Measurements from ENCODE around the gene BRWD1. TPM values are rescaled to one million over a fixed set of nuclear protein-coding genes. Genes with fewer than 3 reads are reported as not detected.

Gene BRWD1
- total RNA-seq, 1 donor from 2014 or later, result 142 TPM

- Histone ChIP-seq H3K9me3 (ENCODE audit: control insufficient read depth in 3 of 3, low read length in 3 of 3) (no peaks in the 10 kb centered on the region), H3K27ac (ENCODE audit: low read depth, low read length) (no peak overlapping the region), H3K36me3 (ENCODE audit: control insufficient read depth in 3 of 3, insufficient read depth in 3 of 3, low read length in 3 of 3) (peaks cover 1 to 18% (median 6%) of the 10 kb centered on the region in 3 donors), H3K9ac (ENCODE audit: low read depth in 1 of 3, low read length in 3 of 3) (no peak overlapping the region), H3K4me1 (ENCODE audit: control insufficient read depth in 3 of 3, insufficient read depth in 3 of 3, low read length in 3 of 3) (no peaks in the 10 kb centered on the region), H3K4me3 (ENCODE audit: low read length in 3 of 3) (no peak overlapping the region), H3K27me3 (ENCODE audit: control insufficient read depth in 3 of 3, insufficient read depth in 3 of 3, low read length in 3 of 3) (no peaks in the 10 kb centered on the region)
Measured at GRCh38 chr21:39216290-39216689, 97.1 kb downstream of the BRWD1 start.

- Histone ChIP-seq H3K4me1 (ENCODE audit: control insufficient read depth in 3 of 3, insufficient read depth in 3 of 3, low read length in 3 of 3) (no peaks in the 10 kb centered on the region), H3K9ac (ENCODE audit: low read depth in 1 of 3, low read length in 3 of 3) (no peak overlapping the region), H3K9me3 (ENCODE audit: control insufficient read depth in 3 of 3, low read length in 3 of 3) (no peaks in the 10 kb centered on the region), H3K4me3 (ENCODE audit: low read length in 3 of 3) (no peak overlapping the region), H3K36me3 (ENCODE audit: control insufficient read depth in 3 of 3, insufficient read depth in 3 of 3, low read length in 3 of 3) (peaks cover 4 to 25% (median 17%) of the 10 kb centered on the region in 3 donors), H3K27ac (ENCODE audit: low read depth, low read length) (no peak overlapping the region), H3K27me3 (ENCODE audit: control insufficient read depth in 3 of 3, insufficient read depth in 3 of 3, low read length in 3 of 3) (no peaks in the 10 kb centered on the region)
Measured at GRCh38 chr21:39215078-39215477, 98.4 kb downstream of the BRWD1 start.

GRCh38 chr21:39209334-39209688 lies 104.1 kb downstream of the BRWD1 start:
- no peak overlapping the region for H3K4me3 ChIP-seq (ENCODE audit: low read length in 3 of 3)
- no peaks in the 10 kb centered on the region for H3K9me3 ChIP-seq (ENCODE audit: control insufficient read depth in 3 of 3, low read length in 3 of 3)
- H3K27me3 ChIP-seq (ENCODE audit: control insufficient read depth in 3 of 3, insufficient read depth in 3 of 3, low read length in 3 of 3), result no peaks in the 10 kb centered on the region
- H3K36me3 ChIP-seq (ENCODE audit: control insufficient read depth in 3 of 3, insufficient read depth in 3 of 3, low read length in 3 of 3), result peaks cover 21 to 42% (median 32%) of the 10 kb centered on the region in 3 donors
- H3K27ac ChIP-seq (ENCODE audit: low read depth, low read length), result no peak overlapping the region
- H3K4me1 ChIP-seq (ENCODE audit: control insufficient read depth in 3 of 3, insufficient read depth in 3 of 3, low read length in 3 of 3), result no peaks in the 10 kb centered on the region
- H3K9ac ChIP-seq (ENCODE audit: low read depth in 1 of 3, low read length in 3 of 3), result no peak overlapping the region

- H3K4me3 ChIP-seq (ENCODE audit: low read length in 3 of 3), result no peak overlapping the region
- peaks cover 21 to 42% (median 32%) of the 10 kb centered on the region in 3 donors for H3K36me3 ChIP-seq (ENCODE audit: control insufficient read depth in 3 of 3, insufficient read depth in 3 of 3, low read length in 3 of 3)
- H3K4me1 ChIP-seq (ENCODE audit: control insufficient read depth in 3 of 3, insufficient read depth in 3 of 3, low read length in 3 of 3), result no peaks in the 10 kb centered on the region
- no peaks in the 10 kb centered on the region for H3K9me3 ChIP-seq (ENCODE audit: control insufficient read depth in 3 of 3, low read length in 3 of 3)
- no peak overlapping the region for H3K9ac ChIP-seq (ENCODE audit: low read depth in 1 of 3, low read length in 3 of 3)
- H3K27ac ChIP-seq (ENCODE audit: low read depth, low read length), result no peak overlapping the region
- H3K27me3 ChIP-seq (ENCODE audit: control insufficient read depth in 3 of 3, insufficient read depth in 3 of 3, low read length in 3 of 3), result no peaks in the 10 kb centered on the region
Measured at GRCh38 chr21:39208624-39209333, 104.7 kb downstream of the BRWD1 start.

- no peaks in the 10 kb centered on the region for H3K9me3 ChIP-seq (ENCODE audit: control insufficient read depth in 3 of 3, low read length in 3 of 3)
- H3K9ac ChIP-seq (ENCODE audit: low read depth in 1 of 3, low read length in 3 of 3), result no peak overlapping the region
- H3K36me3 ChIP-seq (ENCODE audit: control insufficient read depth in 3 of 3, insufficient read depth in 3 of 3, low read length in 3 of 3), result peaks cover 21 to 44% (median 35%) of the 10 kb centered on the region in 3 donors
- H3K27ac ChIP-seq (ENCODE audit: low read depth, low read length), result no peak overlapping the region
- H3K4me1 ChIP-seq (ENCODE audit: control insufficient read depth in 3 of 3, insufficient read depth in 3 of 3, low read length in 3 of 3), result no peaks in the 10 kb centered on the region
- H3K27me3 ChIP-seq (ENCODE audit: control insufficient read depth in 3 of 3, insufficient read depth in 3 of 3, low read length in 3 of 3), result no peaks in the 10 kb centered on the region
- no peak overlapping the region for H3K4me3 ChIP-seq (ENCODE audit: low read length in 3 of 3)
Measured at GRCh38 chr21:39204134-39204533, 109.3 kb downstream of the BRWD1 start.

GRCh38 chr21:39198800-39199199 lies 114.6 kb downstream of the BRWD1 start:
- H3K27me3 ChIP-seq (ENCODE audit: control insufficient read depth in 3 of 3, insufficient read depth in 3 of 3, low read length in 3 of 3), result no peaks in the 10 kb centered on the region
- H3K36me3 ChIP-seq (ENCODE audit: control insufficient read depth in 3 of 3, insufficient read depth in 3 of 3, low read length in 3 of 3), result peaks cover 12 to 52% (median 48%) of the 10 kb centered on the region in 3 donors
- H3K4me3 ChIP-seq (ENCODE audit: low read length in 3 of 3), result no peak overlapping the region
- H3K4me1 ChIP-seq (ENCODE audit: control insufficient read depth in 3 of 3, insufficient read depth in 3 of 3, low read length in 3 of 3), result no peaks in the 10 kb centered on the region
- no peaks in the 10 kb centered on the region for H3K9me3 ChIP-seq (ENCODE audit: control insufficient read depth in 3 of 3, low read length in 3 of 3)
- H3K27ac ChIP-seq (ENCODE audit: low read depth, low read length), result no peak overlapping the region
- no peak overlapping the region for H3K9ac ChIP-seq (ENCODE audit: low read depth in 1 of 3, low read length in 3 of 3)

GRCh38 chr21:39197448-39198233 lies 115.8 kb downstream of the BRWD1 start:
- H3K27ac ChIP-seq (ENCODE audit: low read depth, low read length), result no peak overlapping the region
- H3K27me3 ChIP-seq (ENCODE audit: control insufficient read depth in 3 of 3, insufficient read depth in 3 of 3, low read length in 3 of 3), result no peaks in the 10 kb centered on the region
- H3K9me3 ChIP-seq (ENCODE audit: control insufficient read depth in 3 of 3, low read length in 3 of 3), result no peaks in the 10 kb centered on the region
- no peak overlapping the region for H3K4me3 ChIP-seq (ENCODE audit: low read length in 3 of 3)
- no peaks in the 10 kb centered on the region for H3K4me1 ChIP-seq (ENCODE audit: control insufficient read depth in 3 of 3, insufficient read depth in 3 of 3, low read length in 3 of 3)
- no peak overlapping the region for H3K9ac ChIP-seq (ENCODE audit: low read depth in 1 of 3, low read length in 3 of 3)
- peaks cover 12 to 52% (median 49%) of the 10 kb centered on the region in 3 donors for H3K36me3 ChIP-seq (ENCODE audit: control insufficient read depth in 3 of 3, insufficient read depth in 3 of 3, low read length in 3 of 3)

- Histone ChIP-seq H3K27me3 (ENCODE audit: control insufficient read depth in 3 of 3, insufficient read depth in 3 of 3, low read length in 3 of 3) (no peaks in the 10 kb centered on the region), H3K9me3 (ENCODE audit: control insufficient read depth in 3 of 3, low read length in 3 of 3) (no peaks in the 10 kb centered on the region), H3K36me3 (ENCODE audit: control insufficient read depth in 3 of 3, insufficient read depth in 3 of 3, low read length in 3 of 3) (peaks cover 12 to 49% (median 48%) of the 10 kb centered on the region in 3 donors), H3K9ac (ENCODE audit: low read depth in 1 of 3, low read length in 3 of 3) (no peak overlapping the region), H3K27ac (ENCODE audit: low read depth, low read length) (no peak overlapping the region), H3K4me3 (ENCODE audit: low read length in 3 of 3) (no peak overlapping the region), H3K4me1 (ENCODE audit: control insufficient read depth in 3 of 3, insufficient read depth in 3 of 3, low read length in 3 of 3) (no peaks in the 10 kb centered on the region)
Measured at GRCh38 chr21:39196838-39197237, 116.6 kb downstream of the BRWD1 start.

- H3K27me3 ChIP-seq (ENCODE audit: control insufficient read depth in 3 of 3, insufficient read depth in 3 of 3, low read length in 3 of 3), result no peaks in the 10 kb centered on the region
- no peak overlapping the region for H3K27ac ChIP-seq (ENCODE audit: low read depth, low read length)
- peaks cover 11 to 43% (median 43%) of the 10 kb centered on the region in 3 donors for H3K36me3 ChIP-seq (ENCODE audit: control insufficient read depth in 3 of 3, insufficient read depth in 3 of 3, low read length in 3 of 3)
- no peaks in the 10 kb centered on the region for H3K9me3 ChIP-seq (ENCODE audit: control insufficient read depth in 3 of 3, low read length in 3 of 3)
- H3K4me3 ChIP-seq (ENCODE audit: low read length in 3 of 3), result no peak overlapping the region
- no peaks in the 10 kb centered on the region for H3K4me1 ChIP-seq (ENCODE audit: control insufficient read depth in 3 of 3, insufficient read depth in 3 of 3, low read length in 3 of 3)
- H3K9ac ChIP-seq (ENCODE audit: low read depth in 1 of 3, low read length in 3 of 3), result no peak overlapping the region
Measured at GRCh38 chr21:39196310-39196709, 117.1 kb downstream of the BRWD1 start.

- Histone ChIP-seq H3K9me3 (ENCODE audit: control insufficient read depth in 3 of 3, low read length in 3 of 3) (no peaks in the 10 kb centered on the region), H3K27me3 (ENCODE audit: control insufficient read depth in 3 of 3, insufficient read depth in 3 of 3, low read length in 3 of 3) (no peaks in the 10 kb centered on the region), H3K9ac (ENCODE audit: low read depth in 1 of 3, low read length in 3 of 3) (no peak overlapping the region), H3K27ac (ENCODE audit: low read depth, low read length) (no peak overlapping the region), H3K36me3 (ENCODE audit: control insufficient read depth in 3 of 3, insufficient read depth in 3 of 3, low read length in 3 of 3) (peaks cover 0 to 33% (median 21%) of the 10 kb centered on the region in 3 donors), H3K4me3 (ENCODE audit: low read length in 3 of 3) (no peak overlapping the region), H3K4me1 (ENCODE audit: control insufficient read depth in 3 of 3, insufficient read depth in 3 of 3, low read length in 3 of 3) (no peaks in the 10 kb centered on the region)
Measured at GRCh38 chr21:39193380-39193779, 120.1 kb downstream of the BRWD1 start.
